Ovary (tissue), 3 donors: Measurements from ENCODE around the gene TMCC3.

Experiments
- CTCF ChIP-seq, 3 donors: fragments of 450-650 bp in 2 of 3; fragments of 200-600 bp in 1 of 3; IDR thresholded peaks; one replicate each; pipeline versions ENCODE4 v1.5.1 to v1.8.0; 2016 to 2022; ENCODE audit warnings: antibody characterized with exemption in 3 of 3, mild to moderate bottlenecking in 1 of 3
- EP300 ChIP-seq: sonication (generic); formaldehyde crosslinking; IDR thresholded peaks from one replicate; pipeline ENCODE4 v1.6.1; 2017; ENCODE audit warnings: antibody characterized with exemption
- POLR2A ChIP-seq: fragments of 450-650 bp; IDR thresholded peaks from one replicate; pipeline ENCODE4 v1.6.1; 2017; ENCODE audit warnings: antibody characterized with exemption, mild to moderate bottlenecking, moderate library complexity
- donor health status: DM: no; HTN: no; CAD: no.

GRCh38 chr12:94676922-94677321 is 26.6 kb upstream of the TMCC3 start:
- TF ChIP-seq POLR2A, result no peak
- no peak for TF ChIP-seq CTCF (IDR thresholded peaks at IDR 0.05)
- TF ChIP-seq EP300, result no peak
